ENCODE data around the gene DSG2. TPM values are rescaled to one million over a fixed set of nuclear protein-coding genes. Genes with fewer than 3 reads are reported as not detected.

The DSG2 gene
- 10.5 TPM for total RNA-seq

GRCh38 chr18:31497836-31498573, at the start of gene DSG2:
DSG2 (plus strand) TSS chr18:31498177; CDS start chr18:31498252, 75 bp downstream.
- no peaks in the 10 kb centered on the region for H3K4me1 ChIP-seq
- no peaks in the 10 kb centered on the region for H3K9me3 ChIP-seq
- intact Hi-C loops (cut with DNase I), result no loop called here
- no peak within 1 kb of the TSS for H3K27ac ChIP-seq
- no peaks in the 10 kb centered on the region for H3K36me3 ChIP-seq
- TF ChIP-seq CTCF (IDR thresholded peaks at IDR 0.05), result no peak
- no peaks in the 10 kb centered on the region for H3K27me3 ChIP-seq
- peak within 1 kb of the TSS; percentile 49 to 63 for H3K4me3 ChIP-seq
- no peak for DNase-seq (ENCODE audit: low spot score in 2 of 2)

- no peak for DNase-seq (ENCODE audit: low spot score in 2 of 2)
- intact Hi-C loops (cut with DNase I), result no loop called here
- Histone ChIP-seq H3K9me3 (no peaks in the 10 kb centered on the region), H3K27ac (no peak overlapping the region), H3K4me3 (no peak overlapping the region), H3K36me3 (no peaks in the 10 kb centered on the region), H3K27me3 (no peaks in the 10 kb centered on the region), H3K4me1 (no peaks in the 10 kb centered on the region)
- no peak for TF ChIP-seq CTCF (IDR thresholded peaks at IDR 0.05)
Measured at GRCh38 chr18:31450409-31450808, 47.6 kb upstream of the DSG2 start.

GRCh38 chr18:31451625-31452024, 46.4 kb upstream of the DSG2 start:
- no peak overlapping the region for H3K4me3 ChIP-seq
- H3K36me3 ChIP-seq, result no peaks in the 10 kb centered on the region
- no peak for DNase-seq (ENCODE audit: low spot score in 2 of 2)
- intact Hi-C loops (cut with DNase I), result no loop called here
- no peak for TF ChIP-seq CTCF (IDR thresholded peaks at IDR 0.05)
- H3K27me3 ChIP-seq, result no peaks in the 10 kb centered on the region
- H3K27ac ChIP-seq, result no peak overlapping the region
- no peaks in the 10 kb centered on the region for H3K4me1 ChIP-seq
- H3K9me3 ChIP-seq, result no peaks in the 10 kb centered on the region

- Histone ChIP-seq H3K27me3 (no peaks in the 10 kb centered on the region), H3K27ac (no peak overlapping the region), H3K4me3 (no peak overlapping the region), H3K4me1 (no peaks in the 10 kb centered on the region), H3K9me3 (no peaks in the 10 kb centered on the region), H3K36me3 (no peaks in the 10 kb centered on the region)
- DNase-seq (ENCODE audit: low spot score in 2 of 2), result no peak
- intact Hi-C loops (cut with DNase I), result no loop called here
- TF ChIP-seq CTCF (IDR thresholded peaks at IDR 0.05), result no peak
Measured at GRCh38 chr18:31454066-31454708, 43.8 kb upstream of the DSG2 start.

GRCh38 chr18:31469629-31470028, 28.3 kb upstream of the DSG2 start:
- Histone ChIP-seq H3K36me3 (no peaks in the 10 kb centered on the region), H3K4me3 (no peak overlapping the region), H3K4me1 (no peaks in the 10 kb centered on the region), H3K9me3 (no peaks in the 10 kb centered on the region), H3K27ac (no peak overlapping the region), H3K27me3 (no peaks in the 10 kb centered on the region)
- no peak for DNase-seq (ENCODE audit: low spot score in 2 of 2)
- intact Hi-C loops (cut with DNase I), result no loop called here
- no peak for TF ChIP-seq CTCF (IDR thresholded peaks at IDR 0.05)
